Inferior parietal cortex (tissue), 1 donor: Measurements from ENCODE around the gene SLC29A3.

ENCODE experiments used
- DNase-seq: peaks from one replicate; pipeline ENCODE4 v3.0.0-alpha.2; 2016; ENCODE audit errors: extremely low spot score

Gene SLC29A3

DNA sequence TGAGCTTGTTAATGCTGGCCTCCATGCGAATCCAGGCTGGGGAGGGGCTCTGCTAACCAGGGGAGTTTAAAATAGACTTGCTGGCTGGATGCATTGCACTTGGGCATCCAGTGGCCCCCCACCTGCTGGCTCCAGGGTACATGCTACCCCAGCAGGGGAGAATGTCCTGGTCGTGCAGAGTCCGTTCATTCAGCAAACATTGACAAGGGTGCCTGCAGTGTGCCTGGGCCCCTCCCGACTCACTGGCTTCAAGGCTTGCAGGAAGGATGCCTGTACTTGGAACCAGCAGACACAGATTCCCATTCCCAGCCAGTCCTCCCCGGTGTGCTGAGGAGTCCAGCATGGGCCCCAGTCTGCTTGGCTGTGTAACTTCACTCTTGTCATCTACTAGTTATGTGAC lies 1.5 kb downstream of the SLC29A3 start:
- DNase-seq, result no peak

DNA sequence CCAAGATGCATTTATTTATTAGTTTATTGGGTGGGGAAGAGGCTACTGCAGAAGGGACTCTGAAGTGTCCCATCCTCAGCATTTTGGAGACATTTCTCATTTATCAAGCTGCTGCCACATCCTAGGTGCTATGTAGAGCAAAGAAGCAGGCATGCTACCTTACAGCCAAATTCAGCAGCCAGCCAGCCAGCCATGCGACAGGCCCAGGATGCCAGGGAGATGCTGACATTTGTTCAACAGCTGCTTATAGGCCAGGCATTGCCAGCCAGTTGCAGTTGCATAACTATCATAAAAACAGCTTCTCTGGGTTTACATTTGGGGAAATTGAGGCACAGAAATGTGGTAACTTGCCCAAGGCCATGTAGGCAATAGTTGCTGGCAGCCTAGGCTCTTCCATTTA lies 2.3 kb downstream of the SLC29A3 start:
- DNase-seq, result no peak

DNA sequence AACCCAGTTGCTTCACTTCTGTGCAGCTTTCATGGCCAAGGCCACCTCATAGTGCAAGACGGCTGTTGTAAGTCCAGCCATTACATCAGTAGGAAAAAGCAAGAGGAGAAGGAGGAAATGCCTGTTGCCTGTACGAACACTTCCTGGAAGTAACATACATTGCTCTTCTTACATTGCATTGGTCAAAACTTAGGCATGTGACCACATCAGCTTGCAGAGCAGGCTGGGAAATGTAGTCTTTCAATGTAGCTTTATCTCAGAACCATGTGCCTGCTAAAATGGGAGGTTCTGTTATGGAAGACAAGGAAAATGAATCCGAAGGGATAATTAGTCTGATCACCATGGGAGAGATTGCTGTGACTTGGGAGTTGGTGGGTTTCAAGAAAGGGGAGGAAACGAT lies 4.3 kb downstream of the SLC29A3 start:
- peak; percentile 29 for DNase-seq

DNA sequence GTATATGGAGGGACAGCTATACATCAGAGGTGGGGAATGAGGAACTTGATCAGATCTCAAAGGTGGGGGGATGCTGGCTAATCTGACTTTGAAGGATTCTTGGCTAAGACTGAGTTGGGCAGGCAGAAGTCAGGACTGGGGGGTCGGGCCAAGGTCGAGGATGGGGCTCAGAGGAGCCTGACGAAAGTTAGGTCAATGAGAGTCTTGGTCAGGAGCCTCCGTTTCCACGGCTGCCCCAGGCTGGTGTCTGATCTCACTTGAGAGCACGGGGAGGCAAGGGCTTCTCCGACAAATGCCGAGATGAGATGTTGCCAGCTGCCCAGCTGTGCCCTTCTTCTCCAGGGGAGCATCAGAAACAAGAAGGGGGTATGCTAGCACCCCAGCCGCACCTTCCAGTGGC lies 5.7 kb downstream of the SLC29A3 start:
- no peak for DNase-seq

DNA sequence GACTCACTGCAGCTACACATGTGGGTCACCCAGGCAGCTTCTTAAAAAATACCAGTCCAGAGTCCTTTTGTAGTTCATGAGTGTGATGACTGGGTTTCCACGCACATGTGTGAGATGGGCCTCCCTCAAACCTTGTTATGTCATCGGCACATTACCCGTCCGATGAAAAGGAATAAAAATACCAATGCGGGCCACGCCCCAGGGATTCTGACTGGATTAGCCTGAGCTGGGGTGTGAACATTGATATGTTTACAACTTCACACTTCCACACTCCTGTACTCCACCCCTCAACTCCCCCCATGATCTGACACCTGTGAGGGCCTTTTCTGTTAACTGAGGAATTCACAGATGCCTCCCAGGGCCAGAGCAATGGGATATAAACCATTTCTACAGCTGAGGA lies 6.2 kb downstream of the SLC29A3 start:
- DNase-seq, result no peak

DNA sequence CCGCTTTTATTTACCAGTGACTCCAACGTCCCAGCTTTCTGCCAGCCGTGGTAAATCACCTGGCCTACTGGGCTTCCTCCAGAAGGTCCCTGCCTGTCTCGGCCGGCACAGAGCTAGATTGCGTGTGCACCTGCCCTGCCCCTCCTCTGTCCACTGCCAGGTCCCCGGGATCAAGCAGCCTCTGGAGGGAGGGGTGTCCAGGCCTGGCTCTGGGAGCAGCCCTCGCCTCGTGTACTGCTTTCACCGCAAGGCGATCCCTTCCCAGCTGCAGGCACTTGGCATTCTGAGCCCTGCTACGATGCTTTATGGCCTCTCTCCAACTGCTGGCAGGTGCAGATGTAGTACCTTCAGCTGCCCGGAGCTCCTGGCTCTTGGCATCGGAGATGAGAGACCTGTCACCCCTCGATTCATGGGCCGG lies 7.4 kb downstream of the SLC29A3 start:
- DNase-seq, result no peak

DNA sequence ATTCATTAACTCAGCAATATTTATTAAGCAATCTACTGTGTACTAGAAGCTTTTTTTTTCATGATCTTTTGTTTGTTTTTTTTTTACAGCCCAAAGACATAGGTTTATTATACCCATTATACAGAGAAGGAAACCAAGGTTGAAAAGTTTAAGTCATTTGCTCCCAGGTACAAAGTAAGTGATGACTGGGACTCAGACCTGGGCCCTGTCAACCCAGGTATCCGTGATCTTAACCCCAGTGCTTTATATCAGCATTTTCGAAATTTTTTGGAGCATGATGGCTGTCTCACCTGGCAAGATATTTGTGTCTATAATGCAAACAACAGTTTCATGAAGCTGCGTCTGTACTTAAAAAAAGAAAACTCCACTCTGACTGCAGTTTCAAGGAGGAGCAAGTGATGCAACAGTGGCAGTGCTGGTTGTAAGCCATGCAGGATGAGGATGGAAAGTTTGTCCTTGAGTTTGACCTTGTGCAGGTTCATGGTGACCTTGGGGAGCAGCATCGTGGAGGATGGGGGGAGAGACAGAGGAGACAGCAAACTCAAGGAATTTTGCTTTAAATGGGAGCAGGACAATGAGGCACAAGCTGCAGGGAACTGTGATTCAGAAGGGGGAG lies 11.8 kb downstream of the SLC29A3 start:
- DNase-seq, result no peak

DNA sequence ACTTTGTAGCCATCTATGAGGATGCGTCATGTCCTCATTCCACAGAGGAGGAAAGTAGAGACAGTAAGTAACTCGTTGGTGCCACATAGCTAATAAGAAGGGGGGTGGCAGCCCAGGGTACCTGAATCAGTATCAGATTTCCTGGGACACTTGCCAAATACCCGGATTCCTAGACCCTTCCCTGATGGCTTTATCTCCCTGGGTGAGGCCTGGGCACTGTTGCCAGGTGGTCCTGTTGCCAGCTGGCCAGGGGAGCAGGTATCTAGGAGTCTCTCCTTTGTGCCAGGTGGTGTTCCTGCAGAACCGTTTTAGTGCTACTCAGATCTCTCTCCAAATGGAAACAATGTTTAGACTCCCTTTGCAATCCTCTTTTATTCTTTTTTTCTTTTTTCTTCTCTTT lies 12.7 kb downstream of the SLC29A3 start:
- no peak for DNase-seq

DNA sequence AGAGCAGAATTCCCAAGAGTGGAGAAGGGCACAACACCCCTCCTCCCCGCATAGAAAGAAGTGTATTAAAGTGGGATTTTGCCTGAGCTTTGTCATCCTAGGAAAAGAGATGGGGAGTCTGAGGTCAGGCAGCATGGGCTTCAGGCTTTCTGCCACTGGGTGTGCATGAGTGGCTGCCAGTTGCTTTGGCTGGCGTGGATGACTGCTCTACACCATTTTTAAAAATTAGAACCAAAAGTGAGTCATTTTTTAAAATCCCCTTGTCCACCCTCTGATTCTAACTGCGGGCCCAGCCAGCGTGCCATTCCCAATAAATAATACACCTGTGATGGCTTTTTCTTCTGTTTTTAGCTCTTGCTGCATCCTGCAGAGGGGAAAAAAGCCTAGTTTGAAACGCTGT lies 13.4 kb downstream of the SLC29A3 start:
- DNase-seq, result no peak

DNA sequence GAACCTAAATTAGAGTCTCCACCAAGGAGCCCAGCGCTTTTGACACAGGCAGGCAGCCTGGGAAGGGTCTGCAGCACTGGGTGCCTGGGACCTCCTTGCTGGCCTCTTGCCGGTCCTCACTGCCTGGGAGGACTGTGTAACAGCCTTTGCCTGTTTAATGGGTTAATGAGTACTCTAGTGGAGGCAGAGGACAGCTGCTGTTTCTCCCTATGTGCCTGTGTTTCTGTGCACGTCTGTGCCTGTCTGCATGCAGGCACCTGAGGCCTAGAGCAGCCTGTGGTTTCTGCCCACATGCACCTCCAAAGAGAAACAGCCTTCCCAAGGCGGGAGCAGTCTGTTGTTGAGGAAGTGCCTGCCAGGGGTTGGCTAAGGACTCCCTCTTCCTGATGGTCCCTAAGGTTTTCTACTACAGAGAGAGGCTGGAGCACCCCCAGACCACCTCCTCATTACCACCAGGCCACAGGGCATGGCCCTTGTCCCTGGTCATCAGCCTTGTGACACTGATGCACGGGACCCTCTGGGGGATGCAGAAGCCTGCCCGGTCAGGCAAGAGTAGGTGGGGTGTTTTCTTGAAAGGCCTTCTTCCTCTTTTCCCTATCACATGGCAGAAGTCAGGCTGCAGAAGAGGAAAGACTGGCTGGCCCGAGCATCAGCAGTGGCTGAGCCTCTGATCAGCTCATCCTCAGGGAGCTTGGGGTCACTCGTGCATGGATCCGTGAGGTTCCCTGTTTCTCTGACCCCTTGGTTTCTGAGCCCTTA lies 14.2 kb downstream of the SLC29A3 start:
- no peak for DNase-seq

DNA sequence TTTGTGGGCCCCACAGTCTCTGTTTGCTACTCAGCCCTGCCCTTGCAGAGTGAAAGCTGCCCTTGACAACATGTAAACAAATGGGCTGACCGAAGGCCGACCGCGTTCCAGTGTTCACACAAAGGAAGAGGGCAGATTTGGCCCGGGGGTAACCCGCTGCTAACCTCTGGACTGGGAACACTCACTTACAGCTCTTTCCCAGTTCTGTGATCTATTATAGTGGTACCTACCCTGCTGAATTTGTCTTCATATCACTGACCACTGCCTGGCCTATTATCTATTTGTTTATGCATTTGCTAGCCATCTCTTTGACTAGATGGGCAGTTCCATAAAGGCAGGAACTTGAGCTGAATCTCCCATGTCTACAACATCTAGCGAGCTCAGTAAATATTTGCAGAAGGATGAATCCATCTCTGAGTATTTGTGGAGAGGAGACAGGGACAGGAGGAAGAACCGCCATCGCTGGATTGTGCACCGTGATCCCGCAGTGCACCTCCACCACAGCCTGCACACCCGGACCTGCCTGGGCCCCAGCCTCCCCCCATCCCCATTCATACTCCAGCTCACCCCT lies 15.2 kb downstream of the SLC29A3 start:
- no peak for DNase-seq

DNA sequence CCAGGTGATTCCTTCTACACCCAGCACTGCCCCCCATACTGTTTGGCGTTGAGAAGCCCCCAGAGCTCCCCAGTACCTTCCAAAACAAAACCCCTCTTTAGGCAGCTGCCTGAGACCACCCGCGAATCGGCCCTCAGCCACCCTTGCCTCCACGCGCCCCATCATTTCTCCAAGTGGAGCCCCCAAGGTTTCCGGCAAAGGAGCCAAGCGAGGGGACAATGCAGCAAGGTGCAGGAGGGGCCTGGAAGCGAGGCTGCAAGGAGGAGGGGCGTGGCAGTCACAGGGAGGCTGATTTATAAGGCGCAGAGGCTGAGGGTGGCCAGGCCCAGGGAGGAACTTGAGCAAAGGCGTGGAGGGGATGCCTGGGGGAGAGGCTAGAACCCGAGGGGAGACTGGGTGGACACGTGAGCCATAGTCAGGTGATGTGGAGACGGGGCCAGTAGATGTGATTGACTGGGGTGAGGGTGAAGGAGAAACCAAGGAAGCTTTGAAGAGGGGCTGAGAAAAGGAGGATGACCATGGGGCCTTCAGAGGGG lies 16.2 kb downstream of the SLC29A3 start:
- DNase-seq, result no peak

DNA sequence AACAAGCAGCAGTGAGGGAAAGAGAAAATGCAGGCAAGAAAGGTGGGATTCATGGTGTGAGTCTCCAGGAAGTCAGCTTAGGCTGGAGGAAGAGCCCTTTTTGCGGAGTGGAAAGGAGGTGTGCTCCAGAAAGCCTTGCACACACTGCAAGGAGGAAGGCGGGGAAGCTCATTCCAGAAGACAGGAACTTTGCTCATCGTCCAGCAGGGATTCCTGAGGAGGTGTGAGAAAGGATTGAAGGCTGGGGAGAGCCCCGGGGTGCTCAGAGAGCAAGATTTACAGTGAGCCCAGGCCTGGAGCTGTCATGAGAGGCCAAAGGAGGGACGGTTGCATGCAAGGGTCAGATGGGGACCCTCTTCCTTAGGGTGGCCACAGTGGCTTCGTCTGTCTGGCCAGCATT lies 17.6 kb downstream of the SLC29A3 start:
- DNase-seq, result no peak

DNA sequence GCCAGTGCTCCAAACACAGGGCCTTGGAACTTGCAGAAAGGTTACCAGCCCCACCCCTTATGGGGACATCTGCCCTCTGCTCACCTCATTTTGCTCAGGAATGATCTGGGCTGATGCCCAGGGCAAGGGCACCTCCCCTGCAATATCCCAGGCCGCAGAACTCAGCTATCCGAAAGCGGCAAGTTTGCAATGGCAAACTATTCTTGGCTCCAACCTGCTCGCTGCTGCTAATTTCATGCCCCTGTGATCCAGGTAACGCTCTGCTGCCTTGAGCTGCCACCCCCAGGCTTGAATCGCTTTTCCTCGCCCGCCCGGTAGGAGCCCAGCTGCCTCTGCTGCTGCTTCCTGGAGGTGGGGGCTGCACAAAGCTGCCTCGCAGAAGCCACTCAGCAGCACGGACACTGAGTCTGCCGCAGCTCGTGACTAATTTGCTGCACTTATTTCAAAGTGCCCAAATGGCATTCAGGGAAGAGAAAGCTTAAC lies 18.2 kb downstream of the SLC29A3 start:
- no peak for DNase-seq

DNA sequence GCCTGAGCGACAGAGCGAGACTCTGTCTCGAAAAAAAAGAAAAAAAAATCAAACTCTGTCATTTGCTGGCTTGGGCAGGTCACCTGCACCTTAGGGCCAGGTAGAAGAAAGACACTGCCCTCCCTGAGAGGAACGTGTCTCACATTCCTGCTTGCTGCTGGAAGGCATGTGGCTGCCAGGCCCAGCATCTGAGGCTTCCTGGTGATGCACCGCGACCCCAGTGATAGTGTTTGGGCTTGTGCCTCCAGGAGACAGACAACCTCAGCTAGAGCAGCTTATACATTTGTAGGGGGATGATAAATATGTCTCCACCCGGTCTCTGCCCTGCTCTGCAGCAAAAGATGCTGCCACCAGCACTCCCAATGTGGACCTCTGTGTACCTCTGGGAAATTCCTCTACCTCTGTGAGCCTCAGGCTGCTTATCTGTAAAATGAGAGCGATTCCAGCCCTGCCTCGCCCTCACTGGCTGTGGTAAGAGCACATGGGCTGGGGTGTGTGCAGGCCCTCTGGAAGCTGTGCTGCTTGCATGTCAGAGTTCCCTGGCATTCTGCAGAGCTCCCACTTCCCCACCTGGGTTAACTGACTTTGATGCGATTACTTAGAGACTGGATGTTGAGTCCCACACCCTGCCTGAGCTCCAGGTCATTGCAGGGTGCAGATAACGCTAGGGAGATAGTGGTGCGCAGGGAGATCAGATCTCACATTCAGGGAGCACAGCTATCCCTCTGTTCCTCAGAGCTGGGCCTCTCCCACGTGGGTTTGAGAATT lies 19.9 kb downstream of the SLC29A3 start:
- no peak for DNase-seq

DNA sequence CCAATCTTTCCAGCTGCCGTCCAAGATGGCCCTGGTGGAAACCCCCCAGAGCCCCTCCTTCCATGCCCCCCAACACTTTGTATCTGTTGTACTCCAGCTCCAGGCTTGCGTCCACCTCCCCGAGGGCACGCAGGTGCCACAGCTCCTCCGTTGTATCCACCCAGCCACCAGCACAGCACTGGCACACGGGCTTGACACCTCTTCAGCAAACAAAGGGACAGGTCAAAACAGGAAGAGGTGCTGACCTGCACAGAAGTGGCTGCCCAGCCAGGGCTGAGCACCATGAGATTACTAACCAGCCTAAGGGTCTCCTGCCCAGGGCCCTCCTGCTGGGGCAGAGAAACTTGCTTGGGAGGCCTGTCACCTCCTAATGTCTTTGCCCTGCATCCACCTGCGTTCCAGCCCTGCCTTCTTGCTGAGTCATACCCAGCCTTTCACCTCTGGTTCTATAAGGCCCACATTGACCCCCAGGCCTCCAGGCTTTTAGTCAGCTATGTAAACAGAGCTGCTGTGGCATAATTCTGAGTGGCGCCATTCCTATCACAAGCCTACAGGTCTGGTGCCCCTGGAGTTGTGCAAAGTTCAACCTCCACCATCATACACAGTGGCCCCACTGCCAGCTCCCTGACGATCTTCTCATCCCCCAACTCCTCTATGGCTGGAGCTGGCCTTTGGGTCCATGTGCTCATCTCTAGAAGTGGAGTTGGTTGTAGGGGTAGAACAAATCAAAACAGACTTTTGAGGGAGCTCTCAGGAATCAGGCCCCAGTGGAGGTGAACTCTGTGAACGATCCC lies 20.9 kb downstream of the SLC29A3 start:
- DNase-seq, result no peak

DNA sequence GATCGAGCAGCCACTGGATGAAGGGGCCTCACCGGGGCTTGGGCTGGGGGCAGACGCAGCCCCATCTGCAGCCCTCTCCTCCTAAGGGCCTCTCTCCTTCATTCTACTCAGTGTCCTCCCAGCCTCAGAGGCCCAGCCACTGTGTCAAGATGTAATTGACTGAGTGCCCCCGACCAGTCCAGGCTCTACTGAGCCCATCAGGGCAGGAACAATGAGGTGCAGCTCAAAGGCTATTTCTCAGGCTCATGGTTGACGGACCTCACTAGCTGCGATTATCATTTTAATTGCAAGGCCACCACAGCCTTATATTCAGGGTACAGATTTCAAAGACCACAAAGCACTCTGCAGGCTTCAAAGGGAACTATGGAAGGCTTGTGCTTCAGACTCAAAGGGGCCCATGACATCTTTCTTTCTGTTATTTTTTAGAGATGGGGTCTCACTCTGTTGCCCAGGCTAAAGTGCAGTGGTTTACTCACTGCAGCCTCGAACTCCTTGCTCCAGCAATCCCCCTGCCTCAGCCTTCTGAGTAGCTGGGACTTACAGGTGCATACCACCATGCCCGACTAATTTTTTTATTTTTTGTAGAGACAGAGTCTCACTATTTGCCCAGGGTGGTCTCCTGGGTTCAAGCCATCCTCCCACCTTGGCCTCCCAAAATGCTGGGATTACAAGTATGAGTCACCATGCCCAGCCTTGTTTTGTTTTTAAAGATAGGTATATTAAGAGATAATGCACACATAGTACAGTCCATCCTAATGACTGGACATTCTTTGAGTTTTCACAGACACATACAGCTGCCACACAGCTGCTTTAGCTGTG lies 23.7 kb downstream of the SLC29A3 start:
- no peak for DNase-seq

DNA sequence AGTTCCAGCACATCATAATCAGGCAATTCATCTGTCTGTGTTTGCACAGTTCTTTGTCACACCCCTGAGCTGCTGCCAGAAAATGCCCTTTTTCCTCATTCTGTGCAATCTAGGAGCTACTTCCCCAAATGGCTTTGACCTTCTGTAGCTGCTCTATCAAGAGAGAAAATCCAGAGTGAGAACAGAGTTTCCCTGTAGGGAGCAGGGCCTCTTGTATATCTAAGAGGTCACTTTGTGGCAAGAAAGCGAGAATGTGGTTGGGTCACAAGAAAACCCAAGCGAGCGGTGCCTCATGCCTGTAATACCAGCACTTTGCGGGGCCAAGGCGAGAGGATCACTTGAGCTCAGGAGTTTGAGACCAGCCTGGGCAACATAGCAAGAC lies 24.3 kb downstream of the SLC29A3 start:
- peak; percentile 56 for DNase-seq

DNA sequence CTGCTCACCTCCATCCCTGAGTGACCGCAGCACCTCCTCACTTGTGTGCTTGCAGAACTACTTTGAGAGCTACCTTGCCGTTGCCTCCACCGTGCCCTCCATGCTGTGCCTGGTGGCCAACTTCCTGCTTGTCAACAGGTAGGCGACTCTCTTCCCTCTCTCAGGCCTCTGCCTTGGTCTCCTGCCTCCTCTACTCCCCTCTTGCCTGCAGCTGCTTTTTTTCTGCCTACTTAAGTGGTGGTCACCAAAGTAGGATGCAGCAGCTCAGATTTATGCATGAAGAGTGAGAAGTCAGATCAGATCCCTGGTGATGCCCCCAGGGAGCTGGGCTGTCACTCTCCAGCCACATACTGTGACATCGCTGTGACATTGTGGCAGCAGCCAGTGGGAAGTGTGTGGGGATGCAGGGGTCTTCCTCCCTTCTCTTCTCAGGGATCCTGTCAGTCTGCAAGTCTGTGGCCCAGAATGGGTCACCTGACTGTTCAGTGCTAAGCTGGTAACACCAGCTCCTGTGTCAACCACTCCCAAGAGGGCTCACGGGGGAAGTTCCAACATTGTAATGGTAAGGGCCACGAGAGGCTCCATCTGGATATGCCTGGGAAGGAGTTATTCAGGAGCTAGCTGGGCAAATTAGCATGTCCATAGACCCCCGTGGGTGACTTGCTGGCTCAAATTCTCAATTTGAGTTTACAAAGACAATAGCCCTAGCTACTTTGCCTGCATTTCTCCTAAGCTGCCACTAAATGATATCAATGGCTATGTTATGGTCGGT lies 25.3 kb downstream of the SLC29A3 start:
- DNase-seq, result no peak

DNA sequence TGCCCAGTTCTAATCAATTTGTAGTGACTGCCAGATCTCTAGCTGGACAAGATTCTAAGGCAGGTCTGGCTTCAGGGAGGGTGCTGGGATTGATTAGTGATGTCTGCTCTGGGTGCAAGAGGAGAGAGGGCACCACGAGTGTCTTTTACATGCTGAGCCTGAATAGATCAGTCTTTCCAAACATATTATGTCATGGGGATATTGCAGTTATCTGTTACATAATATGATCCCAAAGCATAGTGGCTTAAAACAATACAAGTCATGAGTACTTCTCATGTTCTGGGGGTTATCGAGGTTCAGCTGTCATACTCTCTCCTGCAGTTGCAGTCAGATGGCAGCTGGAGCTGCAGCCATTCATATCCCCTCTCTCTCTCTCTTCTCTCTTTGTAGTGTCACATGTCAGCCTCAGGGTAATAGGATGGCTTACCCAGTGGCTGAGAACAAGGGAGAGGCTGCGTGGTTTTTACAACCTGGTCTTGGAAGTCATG lies 26.0 kb downstream of the SLC29A3 start:
- DNase-seq, result no peak
